Articular chondrocyte of knee joint (primary cell): ENCODE data around the gene STMP1. TPM values are rescaled to one million over a fixed set of nuclear protein-coding genes. Genes with fewer than 3 reads are reported as not detected.

Experiments
- small RNA-seq: library from RNA; depleted of rRNA; stranded (forward); fragments of <200 nt; gene quantifications from one replicate; pipeline ENCODE3, GENCODE V24; 2012
- total RNA-seq: library from RNA; depleted of rRNA; stranded (reverse); fragments of >200 nt; gene quantifications from 2 replicates; pipeline ENCODE4 v1.2.3, GENCODE V29; 2012

The STMP1 gene
- 27.6 and 35.9 TPM in 2 replicates for total RNA-seq

GRCh38 chr7:135662373-135663114 is at the start of gene STMP1:
STMP1 (plus strand) TSS chr7:135662514.

Small RNA genes lying within 50 kb of the gene (small RNA-seq; reads per million reads assigned to genes)
- gene RNU6-1154P: not detected

Other genes starting within 250 kb of the STMP1 start
- 20.0 and 21.5 TPM in 2 replicates for gene CNOT4, start 152.4 kb upstream of the STMP1 start, total RNA-seq
- 35.4 and 37.4 TPM in 2 replicates for gene NUP205, start 104.6 kb upstream of the STMP1 start, total RNA-seq
- gene SLC13A4, start 65.7 kb downstream of the STMP1 start, total RNA-seq: 0.76 and 1.4 TPM in 2 replicates
- 53.3 and 53.4 TPM in 2 replicates for gene FAM180A, start 86.3 kb downstream of the STMP1 start, total RNA-seq